K562 (cell line): ENCODE measurements around the gene ADIG.

Source experiments
- HDAC6 ChIP-seq: IDR thresholded peaks from 2 replicates; pipeline ENCODE4 v1.6.1; 2012; ENCODE audit warnings: low read depth, mild to moderate bottlenecking, control low read depth, inconsistent platforms, low read length, moderate library complexity
- RFX5 ChIP-seq: IDR thresholded peaks from 2 replicates; pipeline ENCODE4 v1.6.1; 2011; ENCODE audit warnings: low read depth, mild to moderate bottlenecking, improper control_type of control experiment, low read length
- SMARCC2 ChIP-seq: fragments of 450-650 bp; IDR thresholded peaks from 2 replicates; pipeline ENCODE4 v1.6.1; 2017; ENCODE audit warnings: antibody characterized with exemption, moderate library complexity, mild to moderate bottlenecking, low read depth
- ZNF668 ChIP-seq: fragments of 250-450 bp; sonication (Bioruptor Pico); IDR thresholded peaks from 2 replicates; pipeline ENCODE4 v1.8.0; 2022; ENCODE audit warnings: mild to moderate bottlenecking, inconsistent platforms
- ZNF740 ChIP-seq, 3 experiments: fragments of 200-800 bp in 1 of 3; sonication (Bioruptor generic) in 1 of 3; sonication (generic) in 1 of 3; formaldehyde crosslinking in 1 of 3; IDR thresholded peaks; 2 replicates each; pipeline versions ENCODE4 v1.6.1 to v1.8.0; 2016 to 2022; ENCODE audit warnings: mild to moderate bottlenecking in 2 of 3, missing compliant biosample characterization in 2 of 3, missing genetic modification characterization in 2 of 3, missing genetic modification reagents in 1 of 3
- TF ChIP-seq, protein P1 (sequence below): fragments of 250-450 bp; sonication (Bioruptor Pico); IDR thresholded peaks from 2 replicates; pipeline ENCODE4 v1.8.0; 2021; ENCODE audit warnings: mild to moderate bottlenecking, moderate library complexity
- TF ChIP-seq, protein P2 (sequence below): sonication (generic); formaldehyde crosslinking; IDR thresholded peaks from 2 replicates; pipeline ENCODE4 v1.8.0; 2022; ENCODE audit warnings: mild to moderate bottlenecking, low read depth, missing genetic modification reagents

GRCh38 chr20:38626921-38627659, 46.1 kb downstream of the ADIG start:
- TF ChIP-seq, protein P1, sequence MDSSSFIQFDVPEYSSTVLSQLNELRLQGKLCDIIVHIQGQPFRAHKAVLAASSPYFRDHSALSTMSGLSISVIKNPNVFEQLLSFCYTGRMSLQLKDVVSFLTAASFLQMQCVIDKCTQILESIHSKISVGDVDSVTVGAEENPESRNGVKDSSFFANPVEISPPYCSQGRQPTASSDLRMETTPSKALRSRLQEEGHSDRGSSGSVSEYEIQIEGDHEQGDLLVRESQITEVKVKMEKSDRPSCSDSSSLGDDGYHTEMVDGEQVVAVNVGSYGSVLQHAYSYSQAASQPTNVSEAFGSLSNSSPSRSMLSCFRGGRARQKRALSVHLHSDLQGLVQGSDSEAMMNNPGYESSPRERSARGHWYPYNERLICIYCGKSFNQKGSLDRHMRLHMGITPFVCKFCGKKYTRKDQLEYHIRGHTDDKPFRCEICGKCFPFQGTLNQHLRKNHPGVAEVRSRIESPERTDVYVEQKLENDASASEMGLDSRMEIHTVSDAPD = no peak
- TF ChIP-seq SMARCC2 = no peak
- no peak for TF ChIP-seq ZNF668
- no peak for TF ChIP-seq RFX5
- TF ChIP-seq ZNF740 (CRISPR knock-in tag; IDR thresholded peaks at IDR 0.05) = no peak
- no peak for TF ChIP-seq ZNF740 (tag; IDR thresholded peaks at IDR 0.05)
- no peak for TF ChIP-seq HDAC6
- TF ChIP-seq, protein P2, sequence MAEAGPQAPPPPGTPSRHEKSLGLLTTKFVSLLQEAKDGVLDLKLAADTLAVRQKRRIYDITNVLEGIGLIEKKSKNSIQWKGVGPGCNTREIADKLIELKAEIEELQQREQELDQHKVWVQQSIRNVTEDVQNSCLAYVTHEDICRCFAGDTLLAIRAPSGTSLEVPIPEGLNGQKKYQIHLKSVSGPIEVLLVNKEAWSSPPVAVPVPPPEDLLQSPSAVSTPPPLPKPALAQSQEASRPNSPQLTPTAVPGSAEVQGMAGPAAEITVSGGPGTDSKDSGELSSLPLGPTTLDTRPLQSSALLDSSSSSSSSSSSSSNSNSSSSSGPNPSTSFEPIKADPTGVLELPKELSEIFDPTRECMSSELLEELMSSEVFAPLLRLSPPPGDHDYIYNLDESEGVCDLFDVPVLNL (CRISPR knock-in tag) = no peak
